Measurements from ENCODE around the gene ARMC3.

The ARMC3 gene

DNA sequence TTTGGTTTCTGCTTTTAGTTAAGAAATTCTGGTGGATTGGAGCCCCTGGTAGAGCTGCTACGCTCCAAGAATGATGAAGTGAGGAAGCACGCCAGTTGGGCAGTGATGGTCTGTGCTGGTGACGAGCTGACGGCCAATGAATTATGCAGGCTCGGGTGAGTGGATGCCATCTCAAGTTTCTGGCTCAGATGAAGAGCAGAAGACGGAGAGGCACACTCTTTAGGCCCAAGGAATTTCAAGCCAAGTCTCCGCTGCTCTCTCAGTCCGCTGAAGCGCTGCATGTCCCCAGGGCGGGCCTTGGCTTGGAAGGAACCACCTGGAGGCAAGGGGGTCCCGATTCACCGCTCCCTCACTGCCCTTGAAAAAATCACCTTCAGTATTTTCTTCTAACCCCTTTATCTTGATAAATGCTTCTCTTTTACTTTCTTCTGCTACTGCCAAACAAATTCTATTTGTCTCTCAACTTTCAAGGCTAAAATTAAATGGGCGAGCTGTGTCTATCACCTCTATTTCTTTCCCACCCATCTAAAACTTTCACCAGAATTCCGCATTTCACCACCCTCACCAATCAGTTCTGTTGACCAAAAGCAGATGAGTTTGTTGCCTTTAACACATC lies 74.2 kb downstream of the ARMC3 start:
- no peak for DNase-seq (ENCODE audit: low read depth)
- no peak overlapping the region for H3K4me3 ChIP-seq (ENCODE audit: low read depth, low read length)
- TF ChIP-seq, protein P1, sequence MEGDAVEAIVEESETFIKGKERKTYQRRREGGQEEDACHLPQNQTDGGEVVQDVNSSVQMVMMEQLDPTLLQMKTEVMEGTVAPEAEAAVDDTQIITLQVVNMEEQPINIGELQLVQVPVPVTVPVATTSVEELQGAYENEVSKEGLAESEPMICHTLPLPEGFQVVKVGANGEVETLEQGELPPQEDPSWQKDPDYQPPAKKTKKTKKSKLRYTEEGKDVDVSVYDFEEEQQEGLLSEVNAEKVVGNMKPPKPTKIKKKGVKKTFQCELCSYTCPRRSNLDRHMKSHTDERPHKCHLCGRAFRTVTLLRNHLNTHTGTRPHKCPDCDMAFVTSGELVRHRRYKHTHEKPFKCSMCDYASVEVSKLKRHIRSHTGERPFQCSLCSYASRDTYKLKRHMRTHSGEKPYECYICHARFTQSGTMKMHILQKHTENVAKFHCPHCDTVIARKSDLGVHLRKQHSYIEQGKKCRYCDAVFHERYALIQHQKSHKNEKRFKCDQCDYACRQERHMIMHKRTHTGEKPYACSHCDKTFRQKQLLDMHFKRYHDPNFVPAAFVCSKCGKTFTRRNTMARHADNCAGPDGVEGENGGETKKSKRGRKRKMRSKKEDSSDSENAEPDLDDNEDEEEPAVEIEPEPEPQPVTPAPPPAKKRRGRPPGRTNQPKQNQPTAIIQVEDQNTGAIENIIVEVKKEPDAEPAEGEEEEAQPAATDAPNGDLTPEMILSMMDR (conservative IDR thresholded peaks at IDR 0.05; ENCODE audit: low read depth, low read length) = no peak

DNA sequence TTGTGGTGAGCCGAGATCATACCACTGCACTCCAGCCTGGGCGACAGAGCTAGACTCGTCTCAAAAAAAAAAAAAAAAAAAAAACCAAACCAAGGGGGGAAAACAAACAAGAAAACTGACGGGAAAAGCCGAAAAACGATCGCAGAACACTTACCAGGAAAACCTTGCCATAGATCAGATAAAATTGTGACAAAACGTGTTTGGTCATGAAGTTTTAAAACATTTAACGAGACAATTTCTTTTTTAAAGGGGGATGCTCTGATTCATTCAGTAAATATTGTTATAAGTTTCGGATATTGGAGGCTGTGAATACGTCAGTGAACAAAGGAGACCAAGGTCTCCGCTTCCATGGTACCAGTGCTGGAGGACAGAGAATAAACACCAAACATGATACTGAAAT lies 77.3 kb downstream of the ARMC3 start:
- TF ChIP-seq, protein P1 (conservative IDR thresholded peaks at IDR 0.05; ENCODE audit: low read depth, low read length) = no peak
- no peak for DNase-seq (ENCODE audit: low read depth)
- H3K4me3 ChIP-seq (ENCODE audit: low read depth, low read length) = no peak overlapping the region

DNA sequence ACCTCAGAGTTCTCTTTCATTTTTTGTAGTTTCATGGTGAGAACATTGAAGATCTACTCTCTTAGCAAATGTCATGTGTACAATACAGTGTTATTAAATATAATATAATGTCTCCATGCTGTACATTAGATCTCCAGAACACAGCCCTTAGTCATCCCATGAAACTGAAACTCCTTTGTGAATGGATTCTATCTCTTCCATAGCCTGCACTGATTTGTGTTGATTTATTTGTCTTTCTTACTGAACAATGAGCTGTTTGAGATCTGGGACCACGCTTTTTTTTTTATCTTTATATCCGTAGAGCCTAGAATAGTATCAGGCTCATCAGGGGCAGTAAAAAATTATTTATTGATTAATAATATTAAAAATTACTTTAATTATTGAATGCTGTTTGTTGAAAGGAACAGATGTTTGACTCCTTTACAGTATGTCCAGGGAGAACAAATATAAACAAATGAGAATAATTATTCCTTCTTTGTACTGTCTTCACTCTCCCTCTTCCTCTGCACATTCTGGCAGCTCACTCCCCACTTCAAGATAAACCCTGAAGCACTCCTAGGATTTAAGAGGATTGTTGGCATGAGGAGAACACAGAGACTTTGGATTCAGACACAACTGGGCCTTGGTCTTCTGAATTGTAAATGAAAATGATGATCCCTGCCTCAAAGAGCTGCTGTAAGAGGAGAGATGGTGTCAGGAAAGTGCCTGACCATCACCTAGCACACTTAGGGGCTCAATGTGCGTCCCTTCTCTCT lies 85.9 kb downstream of the ARMC3 start:
- H3K4me3 ChIP-seq (ENCODE audit: low read depth, low read length) = no peak overlapping the region
- no peak for DNase-seq (ENCODE audit: low read depth)
- TF ChIP-seq, protein P1 (conservative IDR thresholded peaks at IDR 0.05; ENCODE audit: low read depth, low read length) = no peak

DNA sequence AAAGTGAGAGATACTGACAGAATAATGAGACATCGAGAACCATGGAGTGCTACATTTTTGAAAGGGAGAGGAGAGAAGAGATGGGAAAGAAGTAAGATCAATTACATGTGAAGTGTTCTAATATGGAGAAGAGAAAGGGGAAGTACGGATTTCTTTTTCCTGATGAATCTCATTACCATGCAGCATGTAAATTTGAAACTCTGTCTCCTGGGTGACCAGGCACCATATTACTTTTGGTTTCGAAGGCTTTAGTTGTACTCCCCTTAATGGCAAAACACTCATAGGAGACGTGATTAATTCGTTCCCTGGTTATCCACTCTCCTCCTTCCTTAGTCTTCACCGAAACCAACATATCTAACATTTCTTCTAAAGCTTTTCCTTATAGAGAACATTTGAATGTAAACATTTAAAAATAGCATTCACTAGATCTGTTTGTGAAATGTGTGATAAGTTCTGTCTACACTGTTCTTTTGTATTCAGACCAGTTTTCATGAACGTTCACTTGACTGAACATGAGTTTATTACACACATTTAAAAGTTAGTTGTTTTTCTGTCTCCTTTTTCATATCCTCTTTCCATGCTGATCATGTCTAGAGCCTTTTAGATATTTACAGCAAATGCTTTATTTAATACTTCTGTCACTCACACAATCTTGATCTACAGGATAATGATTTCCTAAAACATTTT lies 87.3 kb downstream of the ARMC3 start:
- TF ChIP-seq, protein P1 (conservative IDR thresholded peaks at IDR 0.05; ENCODE audit: low read depth, low read length) = no peak
- H3K4me3 ChIP-seq (ENCODE audit: low read depth, low read length) = no peak overlapping the region
- DNase-seq (ENCODE audit: low read depth) = no peak

DNA sequence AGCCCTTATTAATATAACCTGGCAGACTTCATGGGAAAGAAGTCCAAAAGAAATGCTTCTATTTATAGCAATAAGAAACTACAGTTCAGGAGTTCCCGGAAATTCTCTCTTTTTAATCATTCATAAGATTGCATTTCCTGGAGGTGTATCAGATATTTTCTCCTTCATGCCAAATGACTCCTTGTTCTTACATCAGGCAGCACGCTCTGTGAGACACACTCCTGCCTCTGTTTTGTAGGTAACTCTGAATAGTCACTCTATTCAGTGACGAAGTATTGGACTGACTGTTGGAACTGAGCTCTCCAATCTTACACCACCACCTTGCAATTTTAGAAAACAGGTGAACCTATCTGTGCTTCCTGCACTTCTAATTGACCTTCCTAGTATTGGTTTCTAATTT lies 88.8 kb downstream of the ARMC3 start:
- no peak for DNase-seq (ENCODE audit: low read depth)
- TF ChIP-seq, protein P1 (conservative IDR thresholded peaks at IDR 0.05; ENCODE audit: low read depth, low read length) = no peak

DNA sequence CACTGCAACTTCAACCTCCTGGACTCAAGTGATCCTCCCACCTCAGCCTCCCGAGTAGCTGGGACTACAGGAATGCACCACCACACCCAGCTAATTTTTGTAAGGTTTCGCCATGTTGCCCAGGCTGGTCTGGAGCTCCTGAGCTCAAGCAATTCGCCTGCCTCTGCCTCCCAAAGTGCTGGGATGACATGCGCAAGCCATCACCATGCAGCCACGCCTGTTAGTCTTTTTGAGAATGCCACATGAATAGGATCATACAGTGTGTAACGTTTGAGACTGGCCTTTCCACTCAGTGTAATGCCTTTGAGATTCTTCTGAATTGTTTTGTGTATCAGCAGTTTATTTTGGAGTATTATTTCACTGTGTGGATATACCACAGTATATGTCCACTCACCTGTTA lies 91.8 kb downstream of the ARMC3 start:
- no peak for DNase-seq (ENCODE audit: low read depth)
- TF ChIP-seq, protein P1 (conservative IDR thresholded peaks at IDR 0.05; ENCODE audit: low read depth, low read length) = no peak
- no peak overlapping the region for H3K4me3 ChIP-seq (ENCODE audit: low read depth, low read length)

More for the DNA sequence above, 88.8 kb downstream of the ARMC3 start:
- H3K4me3 ChIP-seq (ENCODE audit: low read depth, low read length) = no peak overlapping the region

All from choroid plexus epithelial cell (primary cell).